OCI-LY7 (cell line): ENCODE data around the gene VMAC.

Source experiments
- CTCF ChIP-seq: fragments of 200-600 bp; sonication (generic); conservative IDR thresholded peaks from 2 replicates; pipeline ENCODE4 v1.5.1; 2014; ENCODE audit warnings: mild to moderate bottlenecking, antibody characterized with exemption, low read length, moderate library complexity, mixed read lengths
- EZH2phosphoT487 ChIP-seq: fragments of 200-600 bp; sonication (generic); IDR thresholded peaks from 2 replicates; pipeline ENCODE4 v1.6.1; 2018; ENCODE audit warnings: low read depth, borderline replicate concordance, mild to moderate bottlenecking, mixed run types, antibody characterized with exemption, low read length, moderate library complexity, mixed read lengths

- TF ChIP-seq CTCF (no peak), EZH2phosphoT487 (no peak)
Observed at GRCh38 chr19:5947435-5947834, 42.8 kb downstream of the VMAC start.
